Parathyroid adenoma (tissue), 2 donors: Measurements from ENCODE around the gene LRP1B.
"Not testable (repeated sequence)": the region's sequence is repeated elsewhere in the genome, so short reads cannot be mapped to it uniquely, and the experiment has no call there.

Source experiments
- H2AFZ ChIP-seq: fragments of 300-600 bp; sonication (generic); one replicate; pipeline ENCODE4 v1.7.0; 2017; ENCODE audit warnings: antibody characterized with exemption, mild to moderate bottlenecking
- H3K27ac ChIP-seq: fragments of 300-600 bp; sonication (generic); one replicate; pipeline ENCODE4 v1.7.0; 2017
- H3K27me3 ChIP-seq: fragments of 300-600 bp; sonication (generic); one replicate; pipeline ENCODE4 v1.7.0; 2017; ENCODE audit warnings: low read length; ENCODE audit not compliant: control insufficient read depth, insufficient read depth
- H3K36me3 ChIP-seq: fragments of 300-600 bp; sonication (generic); one replicate; pipeline ENCODE4 v1.7.0; 2017; ENCODE audit warnings: low read length; ENCODE audit not compliant: control insufficient read depth, insufficient read depth
- H3K4me1 ChIP-seq: fragments of 300-600 bp; sonication (generic); one replicate; pipeline ENCODE4 v1.7.0; 2017; ENCODE audit warnings: control low read depth
- H3K4me2 ChIP-seq: fragments of 300-600 bp; sonication (generic); one replicate; pipeline ENCODE4 v1.7.0; 2017; ENCODE audit warnings: low read length
- H3K4me3 ChIP-seq: fragments of 300-600 bp; sonication (generic); one replicate; pipeline ENCODE4 v1.7.0; 2017; ENCODE audit warnings: low read depth, low read length
- H3K79me2 ChIP-seq: fragments of 300-600 bp; sonication (generic); one replicate; pipeline ENCODE4 v1.7.0; 2017; ENCODE audit warnings: control low read depth
- H3K9ac ChIP-seq: fragments of 300-600 bp; sonication (generic); one replicate; pipeline ENCODE4 v1.7.0; 2017; ENCODE audit warnings: mild to moderate bottlenecking
- H3K9me3 ChIP-seq: fragments of 300-600 bp; sonication (generic); one replicate; pipeline ENCODE4 v1.7.0; 2017; ENCODE audit warnings: low read length; ENCODE audit not compliant: control insufficient read depth
- CTCF ChIP-seq: fragments of 300-600 bp; sonication (generic); IDR thresholded peaks from one replicate; pipeline ENCODE4 v1.7.0; 2017; ENCODE audit warnings: antibody characterized with exemption, mild to moderate bottlenecking
- donor health status: primary hyperparathyroidism.

Gene LRP1B

GRCh38 chr2:140307532-140307931, 1823.3 kb downstream of the LRP1B start:
- TF ChIP-seq CTCF: no peak
- Histone ChIP-seq H3K9ac (no peak overlapping the region), H3K4me3 (no peak overlapping the region), H3K79me2 (no peaks in the 10 kb centered on the region), H2AFZ (no peak overlapping the region), H3K9me3 (no peaks in the 10 kb centered on the region), H3K27me3 (no peaks in the 10 kb centered on the region), H3K4me2 (no peak overlapping the region), H3K27ac (no peak overlapping the region), H3K4me1 (no peaks in the 10 kb centered on the region), H3K36me3 (no peaks in the 10 kb centered on the region)

GRCh38 chr2:140295767-140296166, 1835.0 kb downstream of the LRP1B start:
- TF ChIP-seq CTCF: no peak
- Histone ChIP-seq H3K9me3 (no peaks in the 10 kb centered on the region), H3K4me1 (no peaks in the 10 kb centered on the region), H3K9ac (no peak overlapping the region), H3K4me3 (no peak overlapping the region), H3K79me2 (no peaks in the 10 kb centered on the region), H3K4me2 (no peak overlapping the region), H3K27me3 (no peaks in the 10 kb centered on the region), H3K27ac (no peak overlapping the region), H3K36me3 (no peaks in the 10 kb centered on the region), H2AFZ (no peak overlapping the region)

- Histone ChIP-seq H3K27ac (no peak overlapping the region), H3K4me1 (no peaks in the 10 kb centered on the region), H2AFZ (no peak overlapping the region), H3K9ac (no peak overlapping the region), H3K79me2 (no peaks in the 10 kb centered on the region), H3K4me2 (no peak overlapping the region), H3K27me3 (no peaks in the 10 kb centered on the region), H3K36me3 (no peaks in the 10 kb centered on the region), H3K9me3 (no peaks in the 10 kb centered on the region), H3K4me3 (no peak overlapping the region)
- no peak for TF ChIP-seq CTCF
Observed at GRCh38 chr2:140288726-140289125, 1842.1 kb downstream of the LRP1B start.

- Histone ChIP-seq H2AFZ (no peak overlapping the region), H3K36me3 (no peaks in the 10 kb centered on the region), H3K9ac (no peak overlapping the region), H3K4me3 (no peak overlapping the region), H3K27ac (no peak overlapping the region), H3K9me3 (no peaks in the 10 kb centered on the region), H3K27me3 (no peaks in the 10 kb centered on the region), H3K79me2 (no peaks in the 10 kb centered on the region), H3K4me1 (no peaks in the 10 kb centered on the region), H3K4me2 (no peak overlapping the region)
- TF ChIP-seq CTCF: no peak
Observed at GRCh38 chr2:140288213-140288612, 1842.6 kb downstream of the LRP1B start.

GRCh38 chr2:140286377-140286776, 1844.4 kb downstream of the LRP1B start:
- no peaks in the 10 kb centered on the region for H3K27me3 ChIP-seq
- TF ChIP-seq CTCF: no peak
- H3K4me2 ChIP-seq: no peak overlapping the region
- no peak overlapping the region for H3K4me3 ChIP-seq
- no peaks in the 10 kb centered on the region for H3K4me1 ChIP-seq
- no peaks in the 10 kb centered on the region for H3K9me3 ChIP-seq
- no peaks in the 10 kb centered on the region for H3K79me2 ChIP-seq
- H3K9ac ChIP-seq: no peak overlapping the region
- H3K36me3 ChIP-seq: no peaks in the 10 kb centered on the region
- no peak overlapping the region for H2AFZ ChIP-seq
- no peak overlapping the region for H3K27ac ChIP-seq

- not testable (repeated sequence) for H3K36me3 ChIP-seq, H3K27ac ChIP-seq, H3K9me3 ChIP-seq, H3K4me2 ChIP-seq, H3K27me3 ChIP-seq, H3K4me3 ChIP-seq, H3K4me1 ChIP-seq, H3K9ac ChIP-seq, H3K79me2 ChIP-seq, H2AFZ ChIP-seq
Observed at GRCh38 chr2:140277344-140277743, 1853.5 kb downstream of the LRP1B start.
